Neural progenitor cell (in vitro differentiated cells): ENCODE results near the gene GBGT1. TPM values are rescaled to one million over a fixed set of nuclear protein-coding genes. Genes with fewer than 3 reads are reported as not detected.

Experiments
- DNase-seq: peaks from one replicate; pipeline ENCODE4 v3.0.0-alpha.2; 2016; ENCODE audit warnings: low spot score
- H2AFZ ChIP-seq: fragments of 200-600 bp; sonication (generic); replicated peaks from 2 replicates; pipeline ENCODE4 v1.6.1; 2016; ENCODE audit warnings: antibody characterized with exemption
- H3F3A ChIP-seq: fragments of 200-600 bp; sonication (generic); 2 replicates; pipeline ENCODE4 v1.6.1; 2016; ENCODE audit warnings: antibody characterized with exemption, low read depth
- H3K27ac ChIP-seq: fragments of 200-600 bp; sonication (generic); 2 replicates; pipeline ENCODE4 v1.5.1; 2016; ENCODE audit warnings: mild to moderate bottlenecking
- H3K27me3 ChIP-seq: fragments of 200-600 bp; sonication (generic); 2 replicates; pipeline ENCODE4 v1.6.1; 2016; ENCODE audit warnings: mild to moderate bottlenecking, moderate library complexity
- H3K36me3 ChIP-seq: fragments of 200-600 bp; sonication (generic); 2 replicates; pipeline ENCODE4 v1.5.1; 2016
- H3K4me1 ChIP-seq: fragments of 200-600 bp; sonication (generic); 2 replicates; pipeline ENCODE4 v1.6.1; 2016; ENCODE audit warnings: mixed run types
- H3K4me2 ChIP-seq: fragments of 200-600 bp; sonication (generic); 2 replicates; pipeline ENCODE4 v1.6.1; 2016
- H3K4me3 ChIP-seq: fragments of 200-600 bp; sonication (generic); 2 replicates; pipeline ENCODE4 v1.5.1; 2016
- H3K79me2 ChIP-seq: fragments of 200-600 bp; sonication (generic); 2 replicates; pipeline ENCODE4 v1.6.1; 2016; ENCODE audit warnings: low read depth
- H3K9ac ChIP-seq: fragments of 200-600 bp; sonication (generic); 2 replicates; pipeline ENCODE4 v1.6.1; 2016
- H3K9me3 ChIP-seq: fragments of 200-600 bp; sonication (generic); 2 replicates; pipeline ENCODE4 v1.5.1; 2016; ENCODE audit warnings: low read depth
- H4K20me1 ChIP-seq: fragments of 200-600 bp; sonication (generic); 2 replicates; pipeline ENCODE4 v1.6.1; 2016; ENCODE audit warnings: low read depth
- H3K27ac Mint-ChIP-seq: 3 replicates; pipeline ENCODE4 v1.8.0; 2021; ENCODE audit warnings: mixed read lengths
- H3K27me3 Mint-ChIP-seq: 2 replicates; pipeline ENCODE4 v1.8.0; 2022; ENCODE audit warnings: low read depth, mild to moderate bottlenecking, inconsistent platforms, moderate library complexity, mixed read lengths; ENCODE audit not compliant: insufficient read depth
- H3K36me3 Mint-ChIP-seq: 3 replicates; pipeline ENCODE4 v1.8.0; 2021; ENCODE audit warnings: mixed read lengths
- H3K4me1 Mint-ChIP-seq: 3 replicates; pipeline ENCODE4 v1.8.0; 2021; ENCODE audit warnings: mixed read lengths
- H3K4me3 Mint-ChIP-seq: 3 replicates; pipeline ENCODE4 v1.8.0; 2021; ENCODE audit warnings: mild to moderate bottlenecking, moderate library complexity, mixed read lengths
- H3K9me3 Mint-ChIP-seq: 3 replicates; pipeline ENCODE4 v1.8.0; 2020; ENCODE audit warnings: mixed read lengths
- CTCF ChIP-seq: fragments of 200-600 bp; sonication (generic); IDR thresholded peaks from 2 replicates; pipeline ENCODE4 v1.5.1; 2017; ENCODE audit warnings: antibody characterized with exemption, mild to moderate bottlenecking
- EZH2 ChIP-seq: fragments of 200-600 bp; sonication (generic); IDR thresholded peaks from 2 replicates; pipeline ENCODE4 v1.6.1; 2017; ENCODE audit warnings: antibody characterized with exemption, mild to moderate bottlenecking, moderate library complexity
- EZH2phosphoT487 ChIP-seq: fragments of 200-600 bp; sonication (generic); IDR thresholded peaks from 2 replicates; pipeline ENCODE4 v1.6.1; 2017; ENCODE audit warnings: antibody characterized with exemption
- total RNA-seq: library from RNA; depleted of rRNA; stranded (reverse); fragments of >200 nt; gene quantifications from 2 replicates; pipeline ENCODE4 v1.2.3, GENCODE V29; 2015; ENCODE audit warnings: low replicate concordance

The GBGT1 gene
- total RNA-seq, 1 donor from 2014 or later, result 2.0 TPM

- no peak for DNase-seq
- no peaks in the 10 kb centered on the region for H3K9me3 ChIP-seq
- peaks cover 98% of the 10 kb centered on the region for H4K20me1 ChIP-seq
- peaks cover 13% of the 10 kb centered on the region for H3K4me1 ChIP-seq
- H3K36me3 ChIP-seq, result no peaks in the 10 kb centered on the region
- no peaks in the 10 kb centered on the region for H3F3A ChIP-seq
- H3K27me3 Mint-ChIP-seq, result peaks cover 7% of the 10 kb centered on the region
- no peaks in the 10 kb centered on the region for H3K9me3 Mint-ChIP-seq
- TF ChIP-seq EZH2phosphoT487 (no peak), CTCF (no peak), EZH2 (no peak)
- no peak overlapping the region for H2AFZ ChIP-seq
- H3K27me3 ChIP-seq, result no peaks in the 10 kb centered on the region
- H3K79me2 ChIP-seq, result peaks cover 8% of the 10 kb centered on the region
- H3K36me3 Mint-ChIP-seq, result no peaks in the 10 kb centered on the region
- H3K27ac Mint-ChIP-seq, result peak overlapping the region; percentile 57
- H3K4me3 Mint-ChIP-seq, result no peak overlapping the region
- no peak overlapping the region for H3K4me2 ChIP-seq
- H3K4me1 Mint-ChIP-seq, result peaks cover 36% of the 10 kb centered on the region
- no peak overlapping the region for H3K9ac ChIP-seq
- no peak overlapping the region for H3K4me3 ChIP-seq
- H3K27ac ChIP-seq, result no peak overlapping the region
Observed at GRCh38 chr9:133131506-133131905, 32.2 kb downstream of the GBGT1 start.

- Histone ChIP-seq H3K4me3 (no peak overlapping the region), H3K9ac (no peak overlapping the region), H3K27ac (no peak overlapping the region), H3K4me2 (no peak overlapping the region), H3K79me2 (peaks cover 8% of the 10 kb centered on the region), H2AFZ (no peak overlapping the region), H3K9me3 (no peaks in the 10 kb centered on the region), H4K20me1 (peaks cover 98% of the 10 kb centered on the region), H3K36me3 (no peaks in the 10 kb centered on the region), H3K27me3 (no peaks in the 10 kb centered on the region), H3K4me1 (peaks cover 13% of the 10 kb centered on the region), H3F3A (no peaks in the 10 kb centered on the region)
- no peak for DNase-seq
- Mint-ChIP-seq H3K9me3 (no peaks in the 10 kb centered on the region), H3K4me1 (peaks cover 36% of the 10 kb centered on the region), H3K4me3 (no peak overlapping the region), H3K36me3 (no peaks in the 10 kb centered on the region), H3K27ac (peak overlapping the region; percentile 63), H3K27me3 (peaks cover 6% of the 10 kb centered on the region)
- TF ChIP-seq EZH2phosphoT487 (no peak), EZH2 (no peak), CTCF (no peak)
Observed at GRCh38 chr9:133130685-133131244, 32.9 kb downstream of the GBGT1 start.

GRCh38 chr9:133129001-133129795 is 34.5 kb downstream of the GBGT1 start:
- Histone ChIP-seq H3K79me2 (peaks cover 8% of the 10 kb centered on the region), H3K4me1 (peaks cover 13% of the 10 kb centered on the region), H3K27ac (no peak overlapping the region), H2AFZ (no peak overlapping the region), H3K36me3 (no peaks in the 10 kb centered on the region), H4K20me1 (peaks cover 97% of the 10 kb centered on the region), H3K27me3 (no peaks in the 10 kb centered on the region), H3K9me3 (no peaks in the 10 kb centered on the region), H3K4me2 (no peak overlapping the region), H3K9ac (no peak overlapping the region), H3K4me3 (no peak overlapping the region), H3F3A (peaks cover 2% of the 10 kb centered on the region)
- Mint-ChIP-seq H3K36me3 (no peaks in the 10 kb centered on the region), H3K4me3 (no peak overlapping the region), H3K4me1 (peaks cover 35% of the 10 kb centered on the region), H3K9me3 (no peaks in the 10 kb centered on the region), H3K27me3 (peaks cover 2% of the 10 kb centered on the region), H3K27ac (peak overlapping the region; percentile 50)
- no peak for DNase-seq
- TF ChIP-seq EZH2phosphoT487 (no peak), EZH2 (no peak), CTCF (no peak)
